ENCODE measurements around the gene RPLP1. TPM values are rescaled to one million over a fixed set of nuclear protein-coding genes. Genes with fewer than 3 reads are reported as not detected.

RPLP1 gene
- total RNA-seq, 1 donor from 2014 or later: 1,115 TPM

GRCh38 chr15:69424748-69425413 lies 27.7 kb upstream of the RPLP1 start:
- TF ChIP-seq CTCF (IDR thresholded peaks at IDR 0.05; ENCODE audit: unreplicated experiment): no peak
- Mint-ChIP-seq H3K36me3 (ENCODE audit: insufficient read depth) (peaks cover 24% of the 10 kb centered on the region), H3K9me3 (ENCODE audit: low read depth) (no peaks in the 10 kb centered on the region), H3K27ac (no peak overlapping the region), H3K27me3 (peaks cover 3% of the 10 kb centered on the region), H3K4me1 (ENCODE audit: low read depth) (no peaks in the 10 kb centered on the region), H3K4me3 (ENCODE audit: low read depth) (no peak overlapping the region)
- no peak for DNase-seq (ENCODE audit: low spot score, unreplicated experiment)

GRCh38 chr15:69433831-69434230 lies 18.8 kb upstream of the RPLP1 start:
- DNase-seq (ENCODE audit: low spot score, unreplicated experiment): no peak
- Mint-ChIP-seq H3K4me3 (ENCODE audit: low read depth) (no peak overlapping the region), H3K27me3 (peaks cover 3% of the 10 kb centered on the region), H3K27ac (no peak overlapping the region), H3K9me3 (ENCODE audit: low read depth) (no peaks in the 10 kb centered on the region), H3K36me3 (ENCODE audit: insufficient read depth) (peaks cover 35% of the 10 kb centered on the region), H3K4me1 (ENCODE audit: low read depth) (peaks cover 6% of the 10 kb centered on the region)
- TF ChIP-seq CTCF (IDR thresholded peaks at IDR 0.05; ENCODE audit: unreplicated experiment): no peak

- H3K36me3 Mint-ChIP-seq (ENCODE audit: insufficient read depth): peaks cover 31% of the 10 kb centered on the region
These were observed 18.4 kb upstream of the RPLP1 start for GRCh38 chr15:69434238-69434637.

GRCh38 chr15:69434679-69435078 lies 17.9 kb upstream of the RPLP1 start:
- TF ChIP-seq CTCF (IDR thresholded peaks at IDR 0.05; ENCODE audit: unreplicated experiment): no peak
- Mint-ChIP-seq H3K4me1 (ENCODE audit: low read depth) (peaks cover 6% of the 10 kb centered on the region), H3K36me3 (ENCODE audit: insufficient read depth) (peaks cover 33% of the 10 kb centered on the region), H3K9me3 (ENCODE audit: low read depth) (no peaks in the 10 kb centered on the region), H3K27ac (no peak overlapping the region), H3K4me3 (ENCODE audit: low read depth) (no peak overlapping the region), H3K27me3 (peaks cover 3% of the 10 kb centered on the region)
- no peak for DNase-seq (ENCODE audit: low spot score, unreplicated experiment)

More at GRCh38 chr15:69434238-69434637, 18.4 kb upstream of the RPLP1 start:
- DNase-seq (ENCODE audit: low spot score, unreplicated experiment): no peak
- Mint-ChIP-seq H3K27ac (no peak overlapping the region), H3K9me3 (ENCODE audit: low read depth) (no peaks in the 10 kb centered on the region), H3K4me3 (ENCODE audit: low read depth) (no peak overlapping the region), H3K27me3 (peaks cover 3% of the 10 kb centered on the region), H3K4me1 (ENCODE audit: low read depth) (peaks cover 6% of the 10 kb centered on the region)
- TF ChIP-seq CTCF (IDR thresholded peaks at IDR 0.05; ENCODE audit: unreplicated experiment): no peak

GRCh38 chr15:69435985-69436384 lies 16.6 kb upstream of the RPLP1 start:
- Mint-ChIP-seq H3K27ac (no peak overlapping the region), H3K4me1 (ENCODE audit: low read depth) (peaks cover 10% of the 10 kb centered on the region), H3K27me3 (peaks cover under 1% of the 10 kb centered on the region), H3K36me3 (ENCODE audit: insufficient read depth) (peaks cover 30% of the 10 kb centered on the region), H3K4me3 (ENCODE audit: low read depth) (no peak overlapping the region), H3K9me3 (ENCODE audit: low read depth) (no peaks in the 10 kb centered on the region)
- DNase-seq (ENCODE audit: low spot score, unreplicated experiment): no peak
- no peak for TF ChIP-seq CTCF (IDR thresholded peaks at IDR 0.05; ENCODE audit: unreplicated experiment)
